Omental fat pad (tissue), 4 donors: ENCODE measurements around the gene TANC1. TPM values are rescaled to one million over a fixed set of nuclear protein-coding genes. Genes with fewer than 3 reads are reported as not detected.

Source experiments
- ATAC-seq: fragments of 150-250 bp; one replicate; pipeline ENCODE4 v1.9.1; 2016; ENCODE audit warnings: mild to moderate bottlenecking, moderate library complexity; ENCODE audit not compliant: low FRiP score
- DNase-seq: peaks from one replicate; pipeline ENCODE4 v3.0.0-alpha.2; 2019; ENCODE audit warnings: low spot score
- CTCF ChIP-seq, 3 donors: fragments of 450-650 bp; IDR thresholded peaks; one replicate each; pipeline ENCODE4 v1.5.1; 2016 to 2017; ENCODE audit warnings: antibody characterized with exemption in 3 of 3, mild to moderate bottlenecking in 3 of 3, moderate library complexity in 2 of 3
- total RNA-seq, 4 donors: library from RNA; depleted of rRNA; stranded (reverse); fragments of >200 nt; gene quantifications; one replicate each; pipeline ENCODE4 v1.1.0, GENCODE V29; 2016

TANC1 gene
- total RNA-seq, 4 donors from 2014 or later = 26.4 to 72.5 (median 34.9) TPM

GRCh38 chr2:159010340-159010739 is 41.9 kb downstream of the TANC1 start:
- no peak for TF ChIP-seq CTCF (IDR thresholded peaks at IDR 0.05)
- DNase-seq (no peak), ATAC-seq (peak; percentile 79)

- TF ChIP-seq CTCF (IDR thresholded peaks at IDR 0.05) = no peak
- ATAC-seq (peak; percentile 26), DNase-seq (no peak)
Observed at GRCh38 chr2:159010963-159011362, 42.5 kb downstream of the TANC1 start.

- no peak for TF ChIP-seq CTCF (IDR thresholded peaks at IDR 0.05)
- no peak for DNase-seq
- ATAC-seq = no peak
Observed at GRCh38 chr2:159012142-159012541, 43.7 kb downstream of the TANC1 start.

- DNase-seq (no peak), ATAC-seq (no peak)
- TF ChIP-seq CTCF (IDR thresholded peaks at IDR 0.05) = no peak
Observed at GRCh38 chr2:159013103-159013502, 44.7 kb downstream of the TANC1 start.

- TF ChIP-seq CTCF (IDR thresholded peaks at IDR 0.05) = no peak
- ATAC-seq (no peak), DNase-seq (no peak)
Observed at GRCh38 chr2:159015174-159015573, 46.7 kb downstream of the TANC1 start.

GRCh38 chr2:159015823-159016222 is 47.4 kb downstream of the TANC1 start:
- no peak for TF ChIP-seq CTCF (IDR thresholded peaks at IDR 0.05)
- ATAC-seq = no peak
- no peak for DNase-seq

- TF ChIP-seq CTCF (IDR thresholded peaks at IDR 0.05) = no peak
- no peak for DNase-seq
Observed at GRCh38 chr2:159017837-159018236, 49.4 kb downstream of the TANC1 start.

More at GRCh38 chr2:159017837-159018236, 49.4 kb downstream of the TANC1 start:
- no peak for ATAC-seq
